Measurements from ENCODE around the gene MDFIC.

MDFIC gene

DNA sequence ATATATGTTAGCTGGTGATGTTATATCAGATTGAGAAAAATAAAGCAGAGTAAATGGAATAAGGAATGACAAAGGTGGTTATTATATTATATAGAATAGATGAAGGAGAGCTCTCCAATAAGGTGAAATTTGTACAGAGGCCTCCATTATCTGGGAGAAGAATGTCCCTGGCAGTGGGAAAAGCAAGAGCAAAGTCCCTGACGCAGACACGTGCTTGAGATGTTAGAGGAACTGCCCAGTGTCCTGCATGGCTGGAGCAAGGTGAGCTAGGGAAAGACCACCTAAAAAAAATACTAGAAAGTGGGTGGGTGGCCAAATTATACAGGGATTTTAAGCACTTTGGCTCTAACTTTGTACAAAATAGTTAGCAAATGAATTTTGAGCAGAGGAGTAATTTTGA, 120.7 kb downstream of the MDFIC start:
- no peaks in the 10 kb centered on the region for H3K27me3 ChIP-seq (ENCODE audit: low read depth, low read length)
- no peak overlapping the region for H3K27ac ChIP-seq (ENCODE audit: low read length)
- H3K4me1 ChIP-seq (ENCODE audit: control insufficient read depth in 1 of 2, insufficient read depth in 2 of 2, low read length in 2 of 2), result no peaks in the 10 kb centered on the region
- H3K4me3 ChIP-seq (ENCODE audit: low read depth in 1 of 2, low read length in 2 of 2), result no peak overlapping the region
- H3K9me3 ChIP-seq (ENCODE audit: control insufficient read depth in 1 of 2, low read length in 2 of 2), result no peaks in the 10 kb centered on the region
- no peaks in the 10 kb centered on the region for H3K36me3 ChIP-seq (ENCODE audit: control insufficient read depth in 1 of 2, insufficient read depth in 2 of 2, low read length in 2 of 2)

DNA sequence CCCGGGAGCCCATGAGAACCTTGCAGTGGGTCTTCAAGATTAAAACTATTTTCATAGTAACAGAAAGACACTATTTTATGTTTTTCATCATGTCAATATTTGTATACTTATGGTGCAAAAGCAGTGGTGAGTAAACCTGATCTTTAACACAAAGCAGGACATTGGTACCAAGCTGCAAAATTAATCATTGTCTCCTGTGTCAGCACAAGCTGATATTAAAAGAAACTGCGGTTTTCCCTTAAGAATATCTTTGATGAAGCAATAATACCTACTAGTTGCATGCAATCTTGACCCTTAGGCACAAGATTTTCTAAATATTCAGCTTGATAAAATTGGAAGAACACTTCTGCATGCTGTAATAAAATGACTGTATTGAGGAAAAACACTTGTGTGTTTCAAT, 121.7 kb downstream of the MDFIC start:
- no peaks in the 10 kb centered on the region for H3K36me3 ChIP-seq (ENCODE audit: control insufficient read depth in 1 of 2, insufficient read depth in 2 of 2, low read length in 2 of 2)
- H3K9me3 ChIP-seq (ENCODE audit: control insufficient read depth in 1 of 2, low read length in 2 of 2), result no peaks in the 10 kb centered on the region
- H3K4me3 ChIP-seq (ENCODE audit: low read depth in 1 of 2, low read length in 2 of 2), result no peak overlapping the region
- no peak overlapping the region for H3K27ac ChIP-seq (ENCODE audit: low read length)
- no peaks in the 10 kb centered on the region for H3K4me1 ChIP-seq (ENCODE audit: control insufficient read depth in 1 of 2, insufficient read depth in 2 of 2, low read length in 2 of 2)
- H3K27me3 ChIP-seq (ENCODE audit: low read depth, low read length), result no peaks in the 10 kb centered on the region

DNA sequence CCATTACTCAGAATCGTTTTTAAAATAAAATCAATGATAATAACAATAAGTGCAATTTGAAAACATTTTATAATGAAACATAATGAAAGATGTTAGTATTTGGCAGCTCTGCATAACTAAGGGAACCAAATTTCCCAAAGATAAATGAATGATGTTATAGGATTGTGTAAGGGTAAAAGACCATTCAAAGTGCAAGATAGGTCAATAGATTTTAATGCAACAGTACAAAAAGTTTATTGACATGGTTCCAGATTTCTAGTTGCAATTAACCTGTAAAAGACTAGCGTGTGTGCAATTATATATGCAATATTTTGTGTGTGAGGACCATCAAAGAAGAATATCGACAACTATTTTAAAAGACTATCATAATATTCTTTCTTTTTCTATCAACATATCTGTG, 122.3 kb downstream of the MDFIC start:
- no peaks in the 10 kb centered on the region for H3K27me3 ChIP-seq (ENCODE audit: low read depth, low read length)
- no peak overlapping the region for H3K27ac ChIP-seq (ENCODE audit: low read length)
- no peaks in the 10 kb centered on the region for H3K9me3 ChIP-seq (ENCODE audit: control insufficient read depth in 1 of 2, low read length in 2 of 2)
- no peaks in the 10 kb centered on the region for H3K36me3 ChIP-seq (ENCODE audit: control insufficient read depth in 1 of 2, insufficient read depth in 2 of 2, low read length in 2 of 2)
- no peak overlapping the region for H3K4me3 ChIP-seq (ENCODE audit: low read depth in 1 of 2, low read length in 2 of 2)
- H3K4me1 ChIP-seq (ENCODE audit: control insufficient read depth in 1 of 2, insufficient read depth in 2 of 2, low read length in 2 of 2), result no peaks in the 10 kb centered on the region

DNA sequence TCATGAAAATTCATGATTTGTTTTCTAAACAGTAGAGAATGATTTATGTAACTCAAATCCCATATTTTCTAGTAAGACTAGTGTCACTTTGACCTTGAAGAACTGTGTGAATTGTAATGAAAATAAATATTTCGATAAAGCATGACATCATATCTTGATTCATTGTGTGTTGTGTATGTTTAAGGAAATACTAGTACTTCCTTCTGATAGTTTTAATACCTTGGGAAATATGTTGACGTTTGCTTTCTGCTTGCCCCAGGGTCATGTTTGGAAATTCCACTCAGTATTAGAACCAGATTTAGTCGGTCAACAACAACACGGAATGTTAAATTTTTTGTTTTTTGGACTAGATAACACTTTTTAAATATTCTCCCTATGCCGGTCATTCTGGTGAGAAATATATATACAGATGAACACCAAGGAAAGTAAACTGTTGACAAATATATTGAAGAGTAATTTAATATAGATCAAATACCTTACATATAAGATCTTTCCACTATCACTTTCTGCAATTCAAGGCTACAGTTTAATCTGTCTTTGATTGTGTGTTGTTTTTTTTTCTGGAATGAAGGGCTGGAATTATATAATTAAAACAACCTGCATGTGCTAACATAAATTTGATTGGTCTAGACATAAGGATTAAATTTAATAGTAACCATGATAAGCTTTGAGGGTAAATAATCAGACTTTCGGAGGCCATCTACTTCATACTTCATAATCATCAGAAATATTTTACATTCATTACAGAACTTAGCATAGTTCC, 126.2 kb downstream of the MDFIC start:
- Histone ChIP-seq H3K36me3 (ENCODE audit: control insufficient read depth in 1 of 2, insufficient read depth in 2 of 2, low read length in 2 of 2) (no peaks in the 10 kb centered on the region), H3K27ac (ENCODE audit: low read length) (no peak overlapping the region), H3K4me3 (ENCODE audit: low read depth in 1 of 2, low read length in 2 of 2) (no peak overlapping the region), H3K9me3 (ENCODE audit: control insufficient read depth in 1 of 2, low read length in 2 of 2) (no peaks in the 10 kb centered on the region), H3K27me3 (ENCODE audit: low read depth, low read length) (no peaks in the 10 kb centered on the region), H3K4me1 (ENCODE audit: control insufficient read depth in 1 of 2, insufficient read depth in 2 of 2, low read length in 2 of 2) (no peaks in the 10 kb centered on the region)

DNA sequence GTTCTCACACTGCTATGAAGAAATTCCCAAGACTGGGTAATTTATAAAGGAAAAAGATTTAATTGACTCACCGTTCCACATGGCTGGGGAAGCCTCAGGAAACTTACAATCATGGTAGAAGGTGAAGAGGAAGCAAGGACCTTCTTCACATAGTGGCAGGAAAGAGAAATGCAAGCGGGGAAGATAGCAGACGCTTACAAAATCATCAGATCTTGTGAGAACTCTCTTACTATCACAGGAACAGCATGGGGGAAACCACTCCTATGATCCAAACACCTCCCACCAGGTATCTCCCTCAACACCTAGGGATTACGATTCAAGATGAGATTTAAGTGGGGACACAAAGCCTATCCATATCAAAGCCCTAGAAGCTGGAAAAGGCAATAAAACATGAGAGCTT, 130.8 kb downstream of the MDFIC start:
- Histone ChIP-seq H3K27me3 (ENCODE audit: low read depth, low read length) (no peaks in the 10 kb centered on the region), H3K9me3 (ENCODE audit: control insufficient read depth in 1 of 2, low read length in 2 of 2) (no peaks in the 10 kb centered on the region), H3K4me1 (ENCODE audit: control insufficient read depth in 1 of 2, insufficient read depth in 2 of 2, low read length in 2 of 2) (no peaks in the 10 kb centered on the region), H3K4me3 (ENCODE audit: low read depth in 1 of 2, low read length in 2 of 2) (no peak overlapping the region), H3K36me3 (ENCODE audit: control insufficient read depth in 1 of 2, insufficient read depth in 2 of 2, low read length in 2 of 2) (no peaks in the 10 kb centered on the region), H3K27ac (ENCODE audit: low read length) (no peak overlapping the region)

DNA sequence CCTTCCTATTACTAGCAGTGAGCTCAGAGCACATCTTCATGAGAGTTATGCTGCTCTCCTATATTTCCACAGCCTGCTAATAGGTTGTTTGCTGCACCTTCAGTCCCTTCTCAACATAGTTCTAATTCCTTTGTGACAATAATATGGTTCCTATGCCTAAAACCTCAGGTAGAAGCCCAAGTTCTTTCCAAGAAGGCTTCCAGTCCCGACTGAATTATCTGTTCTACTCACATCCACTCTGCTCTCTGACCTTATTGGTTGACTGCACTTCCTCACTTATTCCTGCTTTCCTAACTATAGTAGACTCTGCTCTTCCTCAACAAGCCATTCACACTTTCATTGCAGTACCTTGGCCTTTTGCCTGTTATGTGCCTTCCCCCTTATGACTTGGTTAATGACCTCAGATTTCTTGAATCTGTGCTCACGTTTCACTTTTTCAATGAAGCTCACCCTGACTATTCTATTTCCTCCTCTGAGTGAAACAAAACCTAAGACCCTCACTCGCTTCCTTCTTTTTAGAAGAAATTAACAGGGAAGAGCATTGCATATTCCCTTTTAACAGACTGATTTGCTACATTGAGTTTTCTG, 132.7 kb downstream of the MDFIC start:
- Histone ChIP-seq H3K4me3 (ENCODE audit: low read depth in 1 of 2, low read length in 2 of 2) (no peak overlapping the region), H3K4me1 (ENCODE audit: control insufficient read depth in 1 of 2, insufficient read depth in 2 of 2, low read length in 2 of 2) (no peaks in the 10 kb centered on the region), H3K9me3 (ENCODE audit: control insufficient read depth in 1 of 2, low read length in 2 of 2) (no peaks in the 10 kb centered on the region), H3K36me3 (ENCODE audit: control insufficient read depth in 1 of 2, insufficient read depth in 2 of 2, low read length in 2 of 2) (no peaks in the 10 kb centered on the region), H3K27ac (ENCODE audit: low read length) (no peak overlapping the region), H3K27me3 (ENCODE audit: low read depth, low read length) (no peaks in the 10 kb centered on the region)

DNA sequence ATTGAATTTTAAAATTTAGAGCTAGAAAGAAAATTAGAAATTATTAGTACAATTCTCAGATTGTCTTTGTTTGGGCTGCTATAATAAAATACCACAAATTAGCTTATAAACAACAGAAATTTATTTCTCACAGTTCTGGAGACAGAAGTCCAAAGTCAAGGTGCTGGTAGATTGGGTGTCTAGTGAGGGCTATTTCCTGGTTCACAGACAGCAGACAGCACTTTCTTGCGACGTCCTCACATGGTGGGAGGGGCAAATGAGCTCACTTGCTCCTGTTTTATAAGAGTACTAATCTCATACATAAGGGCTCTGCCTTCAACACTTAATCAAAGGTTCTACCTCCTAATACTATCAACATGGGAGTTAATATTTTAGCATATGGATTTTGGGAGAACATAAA, 134.1 kb downstream of the MDFIC start:
- Histone ChIP-seq H3K27me3 (ENCODE audit: low read depth, low read length) (no peaks in the 10 kb centered on the region), H3K27ac (ENCODE audit: low read length) (no peak overlapping the region), H3K9me3 (ENCODE audit: control insufficient read depth in 1 of 2, low read length in 2 of 2) (no peaks in the 10 kb centered on the region)

DNA sequence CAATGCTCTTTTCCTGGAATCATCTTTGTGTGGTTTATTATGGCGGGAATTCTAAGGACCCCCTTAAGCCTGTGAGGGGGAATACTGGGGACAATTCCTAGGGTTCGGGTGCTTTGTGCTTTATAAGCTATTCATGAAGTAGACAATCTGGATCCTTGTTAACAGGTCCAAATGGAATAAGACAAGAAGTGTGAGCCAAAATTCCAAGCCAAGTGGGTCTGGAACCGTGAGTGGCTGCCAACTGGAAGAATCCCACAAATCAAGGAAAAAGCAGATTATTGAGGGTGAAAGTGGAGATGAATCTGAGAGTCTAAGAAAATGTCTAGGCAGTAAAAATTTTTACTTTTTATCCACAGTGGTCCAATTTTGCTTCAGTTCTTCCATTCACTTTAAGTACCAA, 136.8 kb downstream of the MDFIC start:
- Histone ChIP-seq H3K4me1 (ENCODE audit: control insufficient read depth in 1 of 2, insufficient read depth in 2 of 2, low read length in 2 of 2) (no peaks in the 10 kb centered on the region), H3K4me3 (ENCODE audit: low read depth in 1 of 2, low read length in 2 of 2) (no peak overlapping the region), H3K36me3 (ENCODE audit: control insufficient read depth in 1 of 2, insufficient read depth in 2 of 2, low read length in 2 of 2) (no peaks in the 10 kb centered on the region), H3K9me3 (ENCODE audit: control insufficient read depth in 1 of 2, low read length in 2 of 2) (no peaks in the 10 kb centered on the region), H3K27me3 (ENCODE audit: low read depth, low read length) (no peaks in the 10 kb centered on the region), H3K27ac (ENCODE audit: low read length) (no peak overlapping the region)

More for the DNA sequence above, 134.1 kb downstream of the MDFIC start:
- H3K36me3 ChIP-seq (ENCODE audit: control insufficient read depth in 1 of 2, insufficient read depth in 2 of 2, low read length in 2 of 2), result no peaks in the 10 kb centered on the region
- no peaks in the 10 kb centered on the region for H3K4me1 ChIP-seq (ENCODE audit: control insufficient read depth in 1 of 2, insufficient read depth in 2 of 2, low read length in 2 of 2)
- no peak overlapping the region for H3K4me3 ChIP-seq (ENCODE audit: low read depth in 1 of 2, low read length in 2 of 2)

DNA sequence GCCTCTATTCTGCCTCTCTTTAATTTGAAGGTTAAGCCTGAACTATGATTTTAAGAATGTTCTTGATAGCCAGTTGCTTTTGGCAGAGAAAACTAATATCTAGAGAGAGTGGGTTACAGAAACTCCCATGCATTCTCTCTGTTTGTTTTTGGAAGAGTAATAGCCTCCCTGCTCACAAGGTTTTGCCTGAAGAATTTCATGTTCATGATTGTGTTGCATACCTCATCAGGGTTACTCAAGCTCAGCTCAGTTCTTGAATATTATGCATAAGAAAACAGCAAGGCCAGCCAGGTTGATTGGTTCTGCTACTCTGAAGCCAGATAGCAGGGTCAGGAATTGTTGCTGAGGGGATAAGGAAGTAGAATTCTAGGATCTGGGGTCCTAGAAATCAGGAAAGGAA, 137.4 kb downstream of the MDFIC start:
- no peak overlapping the region for H3K4me3 ChIP-seq (ENCODE audit: low read depth in 1 of 2, low read length in 2 of 2)
- no peaks in the 10 kb centered on the region for H3K4me1 ChIP-seq (ENCODE audit: control insufficient read depth in 1 of 2, insufficient read depth in 2 of 2, low read length in 2 of 2)
- H3K36me3 ChIP-seq (ENCODE audit: control insufficient read depth in 1 of 2, insufficient read depth in 2 of 2, low read length in 2 of 2), result no peaks in the 10 kb centered on the region
- no peaks in the 10 kb centered on the region for H3K9me3 ChIP-seq (ENCODE audit: control insufficient read depth in 1 of 2, low read length in 2 of 2)
- H3K27ac ChIP-seq (ENCODE audit: low read length), result no peak overlapping the region
- no peaks in the 10 kb centered on the region for H3K27me3 ChIP-seq (ENCODE audit: low read depth, low read length)

DNA sequence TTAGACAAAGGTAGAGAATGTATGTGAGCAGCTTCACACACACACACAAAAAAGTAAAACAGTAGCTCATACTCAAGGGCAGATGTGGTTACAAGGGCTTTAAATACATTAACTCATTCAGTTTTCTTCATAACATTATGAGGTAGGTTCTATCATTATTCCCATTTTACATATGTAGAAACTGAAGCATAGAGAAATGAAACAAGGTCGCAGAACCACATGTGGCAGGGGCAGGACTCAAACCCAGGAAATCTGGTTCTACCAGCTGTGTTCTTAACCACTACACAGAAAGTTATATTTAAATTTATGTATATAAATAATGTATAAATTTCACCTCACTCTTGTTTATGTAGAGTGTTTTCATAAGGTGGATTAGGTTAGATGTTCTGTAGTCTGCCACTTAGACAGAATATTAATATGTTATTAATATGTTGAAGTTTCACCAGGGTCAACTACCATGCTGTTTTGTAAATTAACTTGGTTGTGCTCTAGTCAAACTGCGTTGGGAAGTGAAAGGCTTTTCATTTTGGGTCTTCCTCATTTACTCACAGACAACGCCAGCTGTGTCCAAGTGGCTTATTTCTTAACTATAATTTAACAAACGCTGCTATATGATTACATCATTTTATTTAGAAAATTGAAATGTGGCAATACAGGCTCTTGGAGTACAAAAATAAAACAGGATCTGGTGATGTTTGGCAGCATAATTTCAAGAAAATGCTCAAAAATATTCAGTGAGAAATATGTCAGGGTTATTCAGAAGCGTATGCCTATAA, 138.4 kb downstream of the MDFIC start:
- Histone ChIP-seq H3K27ac (ENCODE audit: low read length) (no peak overlapping the region), H3K4me1 (ENCODE audit: control insufficient read depth in 1 of 2, insufficient read depth in 2 of 2, low read length in 2 of 2) (no peaks in the 10 kb centered on the region), H3K36me3 (ENCODE audit: control insufficient read depth in 1 of 2, insufficient read depth in 2 of 2, low read length in 2 of 2) (no peaks in the 10 kb centered on the region), H3K27me3 (ENCODE audit: low read depth, low read length) (no peaks in the 10 kb centered on the region), H3K9me3 (ENCODE audit: control insufficient read depth in 1 of 2, low read length in 2 of 2) (no peaks in the 10 kb centered on the region), H3K4me3 (ENCODE audit: low read depth in 1 of 2, low read length in 2 of 2) (no peak overlapping the region)

DNA sequence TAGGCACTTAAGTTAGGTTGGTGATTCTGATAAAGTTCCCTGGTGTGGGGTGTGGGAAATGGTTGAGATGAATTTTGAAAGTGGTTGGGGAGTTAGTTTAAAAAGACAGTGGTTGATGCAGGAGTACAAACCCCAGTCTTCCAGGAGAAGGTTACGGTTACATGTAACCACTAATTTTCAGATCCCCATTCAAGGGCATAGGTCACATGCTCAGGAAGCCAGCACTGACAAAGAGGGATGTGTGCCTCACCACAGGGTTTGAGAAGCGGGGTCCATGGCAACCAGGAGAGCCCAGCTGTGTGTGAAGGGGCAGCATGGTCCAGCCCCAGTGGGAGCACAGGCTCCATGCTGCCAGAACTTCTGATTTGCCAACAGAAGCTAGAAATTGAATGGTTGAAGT, 144.2 kb downstream of the MDFIC start:
- Histone ChIP-seq H3K9me3 (ENCODE audit: control insufficient read depth in 1 of 2, low read length in 2 of 2) (no peaks in the 10 kb centered on the region), H3K36me3 (ENCODE audit: control insufficient read depth in 1 of 2, insufficient read depth in 2 of 2, low read length in 2 of 2) (no peaks in the 10 kb centered on the region), H3K4me1 (ENCODE audit: control insufficient read depth in 1 of 2, insufficient read depth in 2 of 2, low read length in 2 of 2) (no peaks in the 10 kb centered on the region), H3K27me3 (ENCODE audit: low read depth, low read length) (no peaks in the 10 kb centered on the region), H3K4me3 (ENCODE audit: low read depth in 1 of 2, low read length in 2 of 2) (no peak overlapping the region), H3K27ac (ENCODE audit: low read length) (no peak overlapping the region)
